C4-2B (cell line): ENCODE data around the gene TAMM41.

Experiments
- ZFX ChIP-seq: fragments of 450-650 bp; IDR thresholded peaks from 2 replicates; pipeline ENCODE4 v1.6.1; 2017
- TF ChIP-seq, protein P1 (sequence below): fragments of 450-650 bp; conservative IDR thresholded peaks from 2 replicates; pipeline ENCODE4 v1.5.1; 2017; ENCODE audit warnings: mild to moderate bottlenecking

DNA sequence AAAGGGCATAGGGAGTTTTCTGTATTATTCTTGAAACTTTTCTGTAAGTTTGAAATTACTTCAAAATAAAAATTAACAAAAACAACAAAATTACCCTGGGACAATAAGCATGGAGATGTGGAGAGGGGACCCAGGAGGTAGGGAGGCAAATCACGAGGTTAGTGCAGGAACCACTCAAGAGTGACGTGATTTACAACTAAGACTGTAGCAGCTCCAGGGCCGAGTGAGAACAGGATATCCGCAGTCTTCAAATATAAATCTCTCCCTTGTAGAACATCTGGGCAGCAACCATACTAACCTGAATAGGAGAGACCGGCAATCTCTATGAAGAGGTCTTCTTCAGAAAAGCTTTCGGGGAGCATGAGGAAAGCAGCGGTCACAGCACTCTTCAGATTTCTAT, 17.3 kb downstream of the TAMM41 start:
- TF ChIP-seq, protein P1, sequence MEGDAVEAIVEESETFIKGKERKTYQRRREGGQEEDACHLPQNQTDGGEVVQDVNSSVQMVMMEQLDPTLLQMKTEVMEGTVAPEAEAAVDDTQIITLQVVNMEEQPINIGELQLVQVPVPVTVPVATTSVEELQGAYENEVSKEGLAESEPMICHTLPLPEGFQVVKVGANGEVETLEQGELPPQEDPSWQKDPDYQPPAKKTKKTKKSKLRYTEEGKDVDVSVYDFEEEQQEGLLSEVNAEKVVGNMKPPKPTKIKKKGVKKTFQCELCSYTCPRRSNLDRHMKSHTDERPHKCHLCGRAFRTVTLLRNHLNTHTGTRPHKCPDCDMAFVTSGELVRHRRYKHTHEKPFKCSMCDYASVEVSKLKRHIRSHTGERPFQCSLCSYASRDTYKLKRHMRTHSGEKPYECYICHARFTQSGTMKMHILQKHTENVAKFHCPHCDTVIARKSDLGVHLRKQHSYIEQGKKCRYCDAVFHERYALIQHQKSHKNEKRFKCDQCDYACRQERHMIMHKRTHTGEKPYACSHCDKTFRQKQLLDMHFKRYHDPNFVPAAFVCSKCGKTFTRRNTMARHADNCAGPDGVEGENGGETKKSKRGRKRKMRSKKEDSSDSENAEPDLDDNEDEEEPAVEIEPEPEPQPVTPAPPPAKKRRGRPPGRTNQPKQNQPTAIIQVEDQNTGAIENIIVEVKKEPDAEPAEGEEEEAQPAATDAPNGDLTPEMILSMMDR, result no peak
- TF ChIP-seq ZFX, result no peak
